Activated CD8-positive, alpha-beta T cell treated with anti-CD3 and anti-CD28 coated beads for 36 hours (primary cell): ENCODE data around the gene SHANK1. TPM values are rescaled to one million over a fixed set of nuclear protein-coding genes. Genes with fewer than 3 reads are reported as not detected.

Experiments
- ATAC-seq: fragments of 200-7000 bp; cut with Tn5 transposase; one replicate; pipeline ENCODE4 v1.10.0; 2021; ENCODE audit warnings: mild to moderate bottlenecking, moderate library complexity
- CTCF ChIA-PET: fragments of 350-600 bp; sonication (Branson Sonifier 250); formaldehyde crosslinking; loops from one replicate; lab custom pipeline; 2021; ENCODE audit warnings: antibody characterized with exemption; lab: Charles Lee
- POLR2A ChIA-PET: fragments of 350-600 bp; sonication (Branson Sonifier 250); formaldehyde crosslinking; loops from one replicate; lab custom pipeline; 2021; ENCODE audit warnings: antibody characterized with exemption; lab: Charles Lee
- DNase-seq: peaks from one replicate; pipeline ENCODE4 v3.0.0-alpha.2; 2020
- H3K27ac Mint-ChIP-seq: one replicate; pipeline ENCODE4 v1.8.0; 2021; ENCODE audit warnings: mild to moderate bottlenecking, mixed read lengths
- H3K27me3 Mint-ChIP-seq: one replicate; pipeline ENCODE4 v1.8.0; 2021; ENCODE audit warnings: mixed read lengths
- H3K36me3 Mint-ChIP-seq: one replicate; pipeline ENCODE4 v1.8.0; 2021; ENCODE audit warnings: low read depth, mixed read lengths
- H3K4me1 Mint-ChIP-seq: one replicate; pipeline ENCODE4 v1.8.0; 2021; ENCODE audit warnings: low read depth, mixed read lengths
- H3K4me3 Mint-ChIP-seq: one replicate; pipeline ENCODE4 v1.8.0; 2021; ENCODE audit warnings: mild to moderate bottlenecking, moderate library complexity, mixed read lengths
- H3K9me3 Mint-ChIP-seq: one replicate; pipeline ENCODE4 v1.8.0; 2021; ENCODE audit warnings: mixed read lengths
- intact Hi-C: fragments of 100-400 bp; cut with micrococcal nuclease; formaldehyde crosslinking; loops from one replicate; pipeline ENCODE4 v1.10.0; 2022
- total RNA-seq, 2 experiments: library from RNA; stranded (reverse); gene quantifications; one replicate each; pipeline ENCODE4 v1.2.3, GENCODE V29; 2021
- TF ChIP-seq, protein P1 (sequence below): fragments of 200-600 bp; IDR thresholded peaks from one replicate; pipeline ENCODE4 v1.8.0; 2022; ENCODE audit warnings: antibody characterized with exemption, mild to moderate bottlenecking

Gene SHANK1
- total RNA-seq, 2 experiments from 2014 or later: 0.25 TPM; not detected in 1

DNA sequence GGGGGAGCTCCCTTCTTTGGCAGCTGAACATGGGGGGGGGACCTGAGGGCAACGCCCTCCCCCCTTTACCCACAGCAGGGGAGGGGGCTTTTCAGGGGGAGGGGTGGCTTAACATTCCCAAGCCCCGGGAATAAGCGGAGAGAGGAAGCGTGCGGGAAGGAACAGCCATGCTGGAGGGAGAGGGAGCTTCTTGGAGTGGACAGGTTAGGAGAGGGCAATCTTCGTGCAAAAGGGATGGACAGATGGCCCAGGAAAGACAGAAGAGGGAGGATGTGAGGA is 59.6 kb downstream of the SHANK1 start:
- ATAC-seq: no peak
- peaks cover 16% of the 10 kb centered on the region for H3K4me1 Mint-ChIP-seq
- CTCF ChIA-PET: interaction anchor here (1.2 kb wide), 1 partner anchor 10 kb away, joined by 5 read pairs; no protein-coding TSS in a partner anchor

DNA sequence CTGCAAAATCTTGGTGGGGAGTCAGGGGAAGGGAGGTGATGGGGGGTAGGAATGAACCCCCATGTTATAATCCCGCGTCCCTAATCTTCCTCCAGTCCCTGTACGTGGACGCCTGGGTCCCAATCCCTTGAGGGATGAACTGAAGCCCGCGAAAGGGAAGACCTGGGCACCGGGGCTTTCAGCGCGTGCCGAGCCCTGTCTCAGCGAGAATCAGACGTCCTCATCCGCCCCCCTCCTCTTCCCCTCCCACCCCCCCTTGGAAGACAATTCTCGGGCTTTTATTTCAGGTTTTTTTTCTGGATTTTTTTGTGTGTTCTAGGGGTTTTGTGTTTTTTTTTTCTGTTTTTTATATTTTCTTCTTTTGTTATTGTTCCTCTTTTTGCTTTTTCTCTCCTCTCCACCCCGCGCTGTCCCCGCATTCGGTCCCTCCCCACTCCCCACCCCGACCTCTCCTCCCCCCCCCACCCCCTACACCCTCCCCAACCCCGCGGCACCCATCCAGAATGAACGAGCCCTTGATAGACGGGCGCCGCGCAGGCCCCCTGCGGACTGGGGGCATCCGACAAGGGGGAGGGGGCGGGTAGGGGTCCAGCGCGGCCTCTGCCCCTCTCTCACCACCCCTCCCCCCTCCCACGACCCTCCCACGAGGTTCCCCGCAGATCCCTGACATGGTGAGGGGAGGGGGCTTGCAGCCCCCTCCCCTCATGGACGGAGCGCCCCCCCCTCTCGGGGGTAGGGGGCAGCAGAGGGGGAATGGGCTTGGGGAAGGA is 60.1 kb downstream of the SHANK1 start:
- no peak overlapping the region for H3K4me3 Mint-ChIP-seq

More for the DNA sequence above, 59.6 kb downstream of the SHANK1 start:
- peaks cover 16% of the 10 kb centered on the region for H3K9me3 Mint-ChIP-seq
- no peak for DNase-seq
- H3K27me3 Mint-ChIP-seq: peaks cover 60% of the 10 kb centered on the region
- no peak overlapping the region for H3K4me3 Mint-ChIP-seq
- POLR2A ChIA-PET: no interaction called here
- intact Hi-C loops: no loop called here
- H3K36me3 Mint-ChIP-seq: peaks cover 4% of the 10 kb centered on the region
- no peak overlapping the region for H3K27ac Mint-ChIP-seq
- TF ChIP-seq, protein P1, sequence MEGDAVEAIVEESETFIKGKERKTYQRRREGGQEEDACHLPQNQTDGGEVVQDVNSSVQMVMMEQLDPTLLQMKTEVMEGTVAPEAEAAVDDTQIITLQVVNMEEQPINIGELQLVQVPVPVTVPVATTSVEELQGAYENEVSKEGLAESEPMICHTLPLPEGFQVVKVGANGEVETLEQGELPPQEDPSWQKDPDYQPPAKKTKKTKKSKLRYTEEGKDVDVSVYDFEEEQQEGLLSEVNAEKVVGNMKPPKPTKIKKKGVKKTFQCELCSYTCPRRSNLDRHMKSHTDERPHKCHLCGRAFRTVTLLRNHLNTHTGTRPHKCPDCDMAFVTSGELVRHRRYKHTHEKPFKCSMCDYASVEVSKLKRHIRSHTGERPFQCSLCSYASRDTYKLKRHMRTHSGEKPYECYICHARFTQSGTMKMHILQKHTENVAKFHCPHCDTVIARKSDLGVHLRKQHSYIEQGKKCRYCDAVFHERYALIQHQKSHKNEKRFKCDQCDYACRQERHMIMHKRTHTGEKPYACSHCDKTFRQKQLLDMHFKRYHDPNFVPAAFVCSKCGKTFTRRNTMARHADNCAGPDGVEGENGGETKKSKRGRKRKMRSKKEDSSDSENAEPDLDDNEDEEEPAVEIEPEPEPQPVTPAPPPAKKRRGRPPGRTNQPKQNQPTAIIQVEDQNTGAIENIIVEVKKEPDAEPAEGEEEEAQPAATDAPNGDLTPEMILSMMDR: no peak

DNA sequence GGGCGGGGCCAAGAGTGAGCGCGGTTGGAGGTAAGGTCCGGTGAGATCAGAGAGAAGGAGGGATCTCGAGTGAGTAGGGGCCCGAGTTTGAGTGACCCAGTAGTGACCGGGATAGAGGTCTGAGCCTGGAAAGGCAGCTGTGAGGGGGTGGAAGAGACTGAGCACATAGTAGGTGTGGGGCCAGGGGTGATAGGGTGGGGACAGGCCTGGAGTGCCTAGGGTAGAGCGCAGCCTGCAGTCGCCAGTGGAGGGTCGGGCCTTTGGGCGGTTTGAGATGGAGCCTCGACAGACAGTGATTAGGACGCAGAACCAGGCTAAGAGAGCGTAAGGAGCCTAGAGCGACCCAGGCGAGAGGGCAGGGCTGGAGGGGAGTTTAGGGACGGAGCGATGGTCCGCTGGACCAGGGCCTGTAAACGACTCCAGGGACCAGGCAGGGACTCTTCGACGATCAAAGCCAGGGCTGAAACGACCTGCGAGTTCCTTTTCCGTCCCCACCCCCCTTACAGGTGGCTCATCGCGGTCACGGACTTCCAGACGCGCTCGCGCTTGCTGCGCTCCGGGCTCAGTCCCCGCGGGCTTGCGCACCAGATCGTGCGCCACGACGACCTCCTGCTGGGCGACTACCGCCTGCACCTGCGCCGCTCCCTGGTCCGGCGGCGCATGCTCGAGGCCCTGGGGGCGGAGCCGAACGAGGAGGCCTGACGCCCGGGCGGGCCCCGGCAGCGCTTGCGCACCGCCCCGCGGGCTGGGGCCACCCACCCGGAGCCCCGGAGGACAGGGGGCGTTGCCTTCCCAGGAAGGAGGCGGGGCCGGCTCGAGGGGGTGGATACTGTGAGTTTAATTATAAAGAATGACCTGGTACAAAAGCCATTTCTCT is 60.9 kb downstream of the SHANK1 start:
- H3K36me3 Mint-ChIP-seq: peaks cover 4% of the 10 kb centered on the region
- ATAC-seq (peak; percentile 62), DNase-seq (peak; percentile 79)
- ChIA-PET CTCF (no interaction called here), POLR2A (interaction anchor here (0.5 kb wide), 1 partner anchor 66 kb away, joined by 3 read pairs; no protein-coding TSS in a partner anchor)
- intact Hi-C loops: no loop called here
- H3K27me3 Mint-ChIP-seq: peaks cover 63% of the 10 kb centered on the region
- TF ChIP-seq, protein P1: no peak
- H3K4me1 Mint-ChIP-seq: peaks cover 16% of the 10 kb centered on the region
- peaks cover 20% of the 10 kb centered on the region for H3K9me3 Mint-ChIP-seq
- peak overlapping the region; percentile 90 for H3K27ac Mint-ChIP-seq
- peak overlapping the region; percentile 77 for H3K4me3 Mint-ChIP-seq

More for the DNA sequence above, 60.1 kb downstream of the SHANK1 start:
- TF ChIP-seq, protein P1: no peak
- Mint-ChIP-seq H3K4me1 (peaks cover 16% of the 10 kb centered on the region), H3K36me3 (peaks cover 4% of the 10 kb centered on the region), H3K27me3 (peaks cover 61% of the 10 kb centered on the region), H3K27ac (no peak overlapping the region), H3K9me3 (peaks cover 20% of the 10 kb centered on the region)
- DNase-seq: no peak
- no peak for ATAC-seq
- CTCF ChIA-PET: interaction anchor here (1.2 kb wide), 1 partner anchor 10 kb away, joined by 5 read pairs; no protein-coding TSS in a partner anchor
- POLR2A ChIA-PET: no interaction called here
- intact Hi-C loops: no loop called here

DNA sequence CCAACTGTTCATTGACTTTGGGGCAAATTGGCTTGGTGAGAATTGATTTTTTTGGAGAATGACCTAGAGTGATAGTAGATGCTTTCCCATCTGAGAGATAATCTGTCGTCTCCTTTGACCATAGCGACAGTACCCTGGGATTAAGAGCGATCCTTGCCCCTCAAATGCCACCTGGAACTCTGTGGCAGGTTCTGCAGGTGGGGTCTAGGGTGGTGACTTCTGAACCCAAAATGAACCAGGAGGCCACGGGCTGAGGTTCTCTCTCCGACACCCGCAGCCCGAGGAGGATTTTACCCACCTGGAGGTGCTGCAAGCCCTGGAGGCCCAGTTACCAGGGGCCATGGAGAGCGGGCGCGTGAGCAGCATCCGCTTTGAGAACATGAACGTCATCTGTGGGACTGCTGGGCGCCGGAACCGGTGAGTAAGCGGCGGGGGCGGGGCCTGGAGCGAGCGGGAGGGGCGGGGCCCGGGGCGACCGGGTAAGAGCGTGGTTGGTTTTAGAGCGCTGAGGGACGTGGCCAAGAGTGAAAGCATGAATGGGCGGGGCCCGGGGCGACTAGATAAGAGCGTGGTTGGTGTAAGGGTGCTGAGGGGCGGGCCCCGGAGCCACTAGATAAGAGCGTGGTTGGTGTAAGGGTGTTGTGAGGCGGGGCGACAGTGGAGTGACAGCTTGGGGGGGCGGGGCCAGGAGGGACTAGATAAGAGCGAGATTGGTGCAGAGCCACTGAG is 61.7 kb downstream of the SHANK1 start:
- CTCF ChIA-PET: no interaction called here
- POLR2A ChIA-PET: interaction anchor here (0.5 kb wide), 1 partner anchor 67 kb away, joined by 3 read pairs; no protein-coding TSS in a partner anchor
- H3K9me3 Mint-ChIP-seq: peaks cover 20% of the 10 kb centered on the region
- TF ChIP-seq, protein P1: no peak
- peaks cover 4% of the 10 kb centered on the region for H3K36me3 Mint-ChIP-seq
- intact Hi-C loops: no loop called here
- H3K4me3 Mint-ChIP-seq: peak overlapping the region; percentile 77
- ATAC-seq: peak; percentile 94
- H3K27me3 Mint-ChIP-seq: peaks cover 60% of the 10 kb centered on the region
- peak overlapping the region; percentile 90 for H3K27ac Mint-ChIP-seq
- H3K4me1 Mint-ChIP-seq: peaks cover 16% of the 10 kb centered on the region
- DNase-seq: peak; percentile 97
